Measurements from ENCODE around the gene C2orf78. TPM values are rescaled to one million over a fixed set of nuclear protein-coding genes. Genes with fewer than 3 reads are reported as not detected.
A peak's percentile ranks its signal among the peaks of the same experiment; 100 is the strongest.

The C2orf78 gene
- total RNA-seq, 1 donor from 2014 or later, result not detected

DNA sequence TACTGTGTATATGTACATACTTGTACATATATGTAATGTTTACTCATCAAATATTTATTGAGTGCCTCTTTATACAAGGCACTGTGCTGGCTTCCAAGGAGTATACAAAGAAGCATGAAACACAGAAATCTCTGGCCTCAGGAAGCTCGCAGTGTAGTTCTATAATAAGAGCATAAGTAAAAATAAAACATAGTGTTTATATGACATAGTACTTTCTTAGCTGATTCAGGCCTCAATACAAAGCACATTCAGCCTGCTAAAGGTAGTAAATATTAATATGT, 58.7 kb downstream of the C2orf78 start:
- H3K27me3 ChIP-seq (ENCODE audit: control insufficient read depth, insufficient read depth, low read length), result no peaks in the 10 kb centered on the region
- TF ChIP-seq, protein P1, sequence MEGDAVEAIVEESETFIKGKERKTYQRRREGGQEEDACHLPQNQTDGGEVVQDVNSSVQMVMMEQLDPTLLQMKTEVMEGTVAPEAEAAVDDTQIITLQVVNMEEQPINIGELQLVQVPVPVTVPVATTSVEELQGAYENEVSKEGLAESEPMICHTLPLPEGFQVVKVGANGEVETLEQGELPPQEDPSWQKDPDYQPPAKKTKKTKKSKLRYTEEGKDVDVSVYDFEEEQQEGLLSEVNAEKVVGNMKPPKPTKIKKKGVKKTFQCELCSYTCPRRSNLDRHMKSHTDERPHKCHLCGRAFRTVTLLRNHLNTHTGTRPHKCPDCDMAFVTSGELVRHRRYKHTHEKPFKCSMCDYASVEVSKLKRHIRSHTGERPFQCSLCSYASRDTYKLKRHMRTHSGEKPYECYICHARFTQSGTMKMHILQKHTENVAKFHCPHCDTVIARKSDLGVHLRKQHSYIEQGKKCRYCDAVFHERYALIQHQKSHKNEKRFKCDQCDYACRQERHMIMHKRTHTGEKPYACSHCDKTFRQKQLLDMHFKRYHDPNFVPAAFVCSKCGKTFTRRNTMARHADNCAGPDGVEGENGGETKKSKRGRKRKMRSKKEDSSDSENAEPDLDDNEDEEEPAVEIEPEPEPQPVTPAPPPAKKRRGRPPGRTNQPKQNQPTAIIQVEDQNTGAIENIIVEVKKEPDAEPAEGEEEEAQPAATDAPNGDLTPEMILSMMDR (IDR thresholded peaks at IDR 0.05; ENCODE audit: insufficient read depth, low read length, poor library complexity, severe bottlenecking), result no peak
- H3K36me3 ChIP-seq (ENCODE audit: control insufficient read depth, insufficient read depth, low read length), result no peaks in the 10 kb centered on the region
- DNase-seq (ENCODE audit: low read depth), result no peak
- no peak overlapping the region for H3K4me3 ChIP-seq (ENCODE audit: low read depth, low read length)

DNA sequence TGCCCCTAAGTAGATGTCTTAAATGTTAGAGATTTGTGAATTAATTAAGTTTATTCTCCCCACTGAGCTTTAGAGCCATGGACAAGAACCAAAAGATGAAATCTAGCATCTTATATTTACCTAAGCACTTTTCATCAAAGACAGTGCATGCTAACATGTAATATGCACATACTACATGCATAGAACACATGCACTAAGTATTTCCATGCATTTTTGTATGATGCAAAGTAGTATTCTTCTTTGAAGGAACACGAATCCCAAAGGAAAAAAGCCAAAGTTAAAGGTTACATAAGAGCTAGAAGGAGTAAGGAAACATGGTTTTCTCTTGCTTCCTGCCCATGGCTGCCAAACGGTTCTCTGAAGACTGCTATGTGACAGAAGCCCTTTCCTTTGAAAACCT, 60.1 kb downstream of the C2orf78 start:
- DNase-seq (ENCODE audit: low read depth), result no peak
- Histone ChIP-seq H3K4me3 (ENCODE audit: low read depth, low read length) (no peak overlapping the region), H3K36me3 (ENCODE audit: control insufficient read depth, insufficient read depth, low read length) (no peaks in the 10 kb centered on the region), H3K27me3 (ENCODE audit: control insufficient read depth, insufficient read depth, low read length) (no peaks in the 10 kb centered on the region)
- TF ChIP-seq, protein P1 (IDR thresholded peaks at IDR 0.05; ENCODE audit: insufficient read depth, low read length, poor library complexity, severe bottlenecking), result no peak

- H3K36me3 ChIP-seq (ENCODE audit: control insufficient read depth, insufficient read depth, low read length), result no peaks in the 10 kb centered on the region
- no peaks in the 10 kb centered on the region for H3K27me3 ChIP-seq (ENCODE audit: control insufficient read depth, insufficient read depth, low read length)
- H3K4me3 ChIP-seq (ENCODE audit: low read depth, low read length), result no peak overlapping the region
- TF ChIP-seq, protein P1 (IDR thresholded peaks at IDR 0.05; ENCODE audit: insufficient read depth, low read length, poor library complexity, severe bottlenecking), result no peak
- DNase-seq (ENCODE audit: low read depth), result no peak
Observed at GRCh38 chr2:73850009-73850408, 66.0 kb downstream of the C2orf78 start.

- Histone ChIP-seq H3K4me3 (ENCODE audit: low read depth, low read length) (no peak overlapping the region), H3K27me3 (ENCODE audit: control insufficient read depth, insufficient read depth, low read length) (no peaks in the 10 kb centered on the region), H3K36me3 (ENCODE audit: control insufficient read depth, insufficient read depth, low read length) (no peaks in the 10 kb centered on the region)
- TF ChIP-seq, protein P1 (IDR thresholded peaks at IDR 0.05; ENCODE audit: insufficient read depth, low read length, poor library complexity, severe bottlenecking), result peak; percentile 44
- DNase-seq (ENCODE audit: low read depth), result no peak
Observed at GRCh38 chr2:73851274-73851673, 67.3 kb downstream of the C2orf78 start.

DNA sequence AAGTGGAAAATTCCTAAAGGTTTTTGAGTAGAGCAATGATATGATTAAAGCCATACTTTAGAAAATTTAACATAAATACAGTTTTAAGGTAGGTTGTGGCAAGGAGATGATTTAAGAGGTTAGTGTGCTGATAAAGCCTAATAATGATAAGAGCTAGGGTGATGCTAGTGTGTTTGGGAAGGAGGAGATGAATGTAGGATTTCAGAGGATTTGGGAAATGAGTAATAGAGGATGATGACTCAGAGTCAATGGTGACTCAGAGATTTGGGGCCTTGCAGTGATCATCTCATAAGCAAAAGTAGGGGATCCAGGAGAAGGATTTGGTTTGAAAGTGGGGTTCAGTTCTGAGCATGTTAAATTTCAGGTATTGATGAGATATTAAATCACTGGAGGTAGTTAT, 68.0 kb downstream of the C2orf78 start:
- Histone ChIP-seq H3K27me3 (ENCODE audit: control insufficient read depth, insufficient read depth, low read length) (no peaks in the 10 kb centered on the region), H3K4me3 (ENCODE audit: low read depth, low read length) (no peak overlapping the region), H3K36me3 (ENCODE audit: control insufficient read depth, insufficient read depth, low read length) (no peaks in the 10 kb centered on the region)
- TF ChIP-seq, protein P1 (IDR thresholded peaks at IDR 0.05; ENCODE audit: insufficient read depth, low read length, poor library complexity, severe bottlenecking), result no peak
- DNase-seq (ENCODE audit: low read depth), result no peak

- no peak for DNase-seq (ENCODE audit: low read depth)
- H3K36me3 ChIP-seq (ENCODE audit: control insufficient read depth, insufficient read depth, low read length), result peaks cover 2% of the 10 kb centered on the region
- TF ChIP-seq, protein P1 (IDR thresholded peaks at IDR 0.05; ENCODE audit: insufficient read depth, low read length, poor library complexity, severe bottlenecking), result no peak
- H3K27me3 ChIP-seq (ENCODE audit: control insufficient read depth, insufficient read depth, low read length), result no peaks in the 10 kb centered on the region
- no peak overlapping the region for H3K4me3 ChIP-seq (ENCODE audit: low read depth, low read length)
Observed at GRCh38 chr2:73855526-73855925, 71.5 kb downstream of the C2orf78 start.

Data from kidney epithelial cell (primary cell).